Stimulated activated CD8-positive, alpha-beta memory T cell treated with anti-CD3 and anti-CD28 coated beads, Interleukin-4, amount 100 ng/mL, for 1 hour (primary cell): ENCODE measurements around the gene TMEM212.
"Not testable (repeated sequence)": the region's sequence is repeated elsewhere in the genome, so short reads cannot be mapped to it uniquely, and the experiment has no call there.

Experiments used
- DNase-seq, 2 donors: peaks; one replicate each; pipeline ENCODE4 v3.0.0-alpha.2; 2020; ENCODE audit warnings: low read depth in 2 of 2, low spot score in 1 of 2

The TMEM212 gene

DNA sequence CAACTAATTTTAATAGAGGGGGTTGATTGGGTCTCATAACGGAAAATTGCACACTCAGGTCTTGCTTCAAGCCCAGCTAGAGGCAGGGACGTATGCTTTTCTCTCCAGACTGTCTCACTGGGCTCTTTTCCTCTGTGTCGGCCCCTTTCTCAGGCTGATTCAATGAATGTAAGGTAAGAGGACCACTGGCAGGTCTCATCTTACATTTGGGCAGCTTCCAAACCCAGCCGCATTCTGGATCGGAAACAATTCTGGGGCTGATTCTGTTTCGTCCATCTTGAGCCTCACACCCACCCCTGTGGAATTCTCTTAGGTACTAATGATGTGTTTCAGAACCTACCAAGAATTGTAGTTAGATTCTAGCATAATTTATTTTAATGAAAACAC is 40.7 kb downstream of the TMEM212 start:
- DNase-seq = no peak

DNA sequence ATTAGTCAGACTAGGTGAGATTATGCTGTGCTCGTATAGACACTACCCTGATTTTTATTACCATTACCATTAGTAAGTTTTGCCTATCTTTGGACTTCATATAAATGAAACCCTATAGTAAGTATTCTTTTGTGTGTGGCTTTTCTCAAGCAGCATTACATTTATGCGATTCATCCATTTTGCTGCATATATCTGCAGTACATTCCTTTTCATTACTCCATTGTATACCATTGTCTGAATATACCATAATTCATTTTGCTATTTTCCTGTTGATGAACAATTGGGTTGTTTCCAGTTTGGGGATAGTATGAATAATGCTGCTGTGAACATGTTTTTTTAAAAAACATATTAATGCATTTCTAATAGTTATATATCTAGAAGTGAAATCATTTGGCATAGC is 45.3 kb downstream of the TMEM212 start:
- DNase-seq = no peak

DNA sequence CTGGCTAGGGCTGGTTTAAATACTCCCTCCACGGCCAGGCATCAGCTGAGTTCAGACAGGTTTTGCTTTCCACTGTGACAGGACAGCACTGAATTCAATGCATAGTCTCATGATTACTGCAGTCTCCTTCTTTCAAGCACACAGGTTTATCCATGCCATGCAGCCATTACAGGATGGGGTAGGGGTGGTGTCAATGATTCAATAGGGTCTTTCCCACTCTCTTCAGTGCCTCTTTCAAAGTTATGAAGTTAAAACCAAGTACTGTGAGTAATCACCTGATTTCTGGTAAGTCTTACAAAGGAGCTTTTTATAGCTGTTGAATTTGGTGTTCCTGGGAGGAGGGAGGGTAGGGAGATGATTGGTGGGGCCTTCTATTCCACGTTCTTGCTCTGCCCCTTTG is 47.2 kb downstream of the TMEM212 start:
- DNase-seq = no peak

DNA sequence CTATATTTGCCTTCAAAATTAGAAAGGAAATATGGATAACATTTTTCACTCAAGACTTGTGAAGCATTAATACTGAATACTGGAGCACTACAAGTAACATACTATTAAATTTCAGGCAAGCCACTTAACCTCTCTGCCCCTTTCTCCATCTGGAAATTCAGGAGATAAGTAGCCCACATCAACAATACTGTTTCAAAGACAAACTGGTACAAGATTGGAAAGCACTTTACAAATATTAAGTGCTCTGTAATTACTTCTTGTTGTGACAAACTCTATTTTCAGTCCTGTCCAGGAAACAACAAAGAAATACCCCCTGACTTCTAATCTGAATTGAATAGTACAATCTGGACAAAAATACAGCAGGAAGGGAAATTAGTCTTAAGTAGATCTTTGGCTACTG is 49.3 kb downstream of the TMEM212 start:
- DNase-seq = no peak

DNA sequence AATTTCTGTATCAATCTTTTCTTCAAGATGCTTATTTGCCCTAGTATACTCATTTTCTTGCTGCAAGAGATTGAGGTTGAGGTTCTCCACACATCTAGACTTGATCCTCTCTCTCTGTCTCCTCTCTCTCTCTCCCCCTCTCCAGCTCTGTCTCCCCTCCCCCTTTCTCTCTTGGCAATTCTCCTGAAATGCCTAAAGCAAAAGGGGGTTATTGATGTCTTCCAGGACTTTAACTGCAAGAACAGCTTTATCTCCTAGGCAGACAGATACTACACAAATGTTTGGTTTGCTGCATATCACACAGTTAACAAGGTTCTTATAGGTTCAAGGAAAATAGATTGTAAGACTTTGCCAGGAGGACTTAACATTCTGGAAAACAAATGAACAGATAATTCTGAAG is 52.1 kb downstream of the TMEM212 start:
- no peak for DNase-seq

DNA sequence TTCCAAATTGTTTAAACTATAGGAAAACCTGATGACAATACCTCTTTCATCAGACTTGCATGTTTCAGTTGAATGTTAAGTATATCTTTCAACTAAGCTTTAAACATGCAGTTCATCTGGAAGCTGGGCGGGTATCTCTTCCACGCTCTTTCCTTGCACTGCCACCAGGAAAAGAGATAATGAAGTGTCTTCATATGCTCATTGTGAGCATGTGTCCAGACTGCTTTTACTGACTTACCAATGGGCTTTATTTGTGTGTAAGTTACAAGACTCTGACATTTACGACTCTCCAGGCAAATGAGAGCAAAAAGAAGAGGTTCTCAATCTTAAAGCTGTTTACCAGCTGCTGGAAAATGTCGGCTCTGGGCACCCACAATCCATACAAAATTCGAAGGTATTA is 52.8 kb downstream of the TMEM212 start:
- DNase-seq = no peak

DNA sequence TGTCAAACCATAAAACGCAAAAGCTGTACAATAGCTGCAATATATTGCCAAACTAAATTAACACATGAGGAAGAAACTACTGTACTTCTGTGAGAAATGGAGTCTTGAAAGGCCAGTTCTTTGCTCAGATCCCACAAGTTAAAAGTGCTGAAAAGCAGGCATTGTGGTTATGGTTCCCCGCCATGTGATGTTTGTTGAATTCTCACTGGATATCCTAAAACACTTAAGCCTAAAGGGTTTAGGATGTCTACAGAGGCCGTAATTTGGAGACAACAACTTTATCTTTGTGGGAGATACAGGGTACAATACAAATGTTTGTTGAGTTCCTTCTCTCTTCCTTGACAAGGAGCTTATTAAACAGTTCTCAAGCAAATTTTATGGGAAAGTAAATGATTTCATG is 53.2 kb downstream of the TMEM212 start:
- no peak for DNase-seq

DNA sequence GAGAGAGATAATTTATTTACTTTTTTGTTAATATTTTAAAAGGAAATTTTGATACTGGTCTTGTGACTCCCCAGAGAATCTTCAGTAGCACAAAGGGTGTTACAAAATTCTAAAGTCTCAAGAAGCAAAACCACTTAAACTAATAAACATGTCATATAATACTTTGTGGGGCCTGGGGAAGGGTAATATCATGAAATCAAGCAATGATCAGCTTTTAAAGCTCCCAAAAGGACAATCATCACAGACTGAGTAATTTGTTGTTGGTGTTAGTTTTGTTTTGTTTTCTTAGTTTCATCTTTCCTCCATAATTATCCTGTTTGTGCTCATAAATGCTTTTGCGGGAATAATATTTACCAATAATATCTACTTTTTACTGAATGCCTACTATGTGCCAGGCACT is 55.0 kb downstream of the TMEM212 start:
- no peak for DNase-seq

DNA sequence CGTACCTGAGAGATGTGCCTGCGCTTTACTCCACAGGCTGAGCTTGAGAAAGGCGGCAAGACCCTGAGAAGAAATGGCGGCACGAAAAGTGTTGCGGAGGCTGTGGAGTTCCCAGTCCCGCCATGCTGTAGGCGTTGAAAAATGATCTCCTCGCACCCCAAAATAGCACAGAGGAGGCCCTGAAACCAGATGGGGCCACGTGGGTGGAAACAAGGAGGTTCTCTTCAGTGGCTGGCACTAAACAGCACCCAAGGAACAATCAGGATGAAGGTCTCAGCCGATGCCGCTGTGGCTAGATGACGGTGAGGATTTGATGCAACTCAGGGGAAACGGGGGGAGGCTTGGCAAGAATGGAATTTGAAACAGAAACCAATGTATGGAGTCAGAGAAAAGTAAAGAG is 57.3 kb downstream of the TMEM212 start:
- DNase-seq = no peak

DNA sequence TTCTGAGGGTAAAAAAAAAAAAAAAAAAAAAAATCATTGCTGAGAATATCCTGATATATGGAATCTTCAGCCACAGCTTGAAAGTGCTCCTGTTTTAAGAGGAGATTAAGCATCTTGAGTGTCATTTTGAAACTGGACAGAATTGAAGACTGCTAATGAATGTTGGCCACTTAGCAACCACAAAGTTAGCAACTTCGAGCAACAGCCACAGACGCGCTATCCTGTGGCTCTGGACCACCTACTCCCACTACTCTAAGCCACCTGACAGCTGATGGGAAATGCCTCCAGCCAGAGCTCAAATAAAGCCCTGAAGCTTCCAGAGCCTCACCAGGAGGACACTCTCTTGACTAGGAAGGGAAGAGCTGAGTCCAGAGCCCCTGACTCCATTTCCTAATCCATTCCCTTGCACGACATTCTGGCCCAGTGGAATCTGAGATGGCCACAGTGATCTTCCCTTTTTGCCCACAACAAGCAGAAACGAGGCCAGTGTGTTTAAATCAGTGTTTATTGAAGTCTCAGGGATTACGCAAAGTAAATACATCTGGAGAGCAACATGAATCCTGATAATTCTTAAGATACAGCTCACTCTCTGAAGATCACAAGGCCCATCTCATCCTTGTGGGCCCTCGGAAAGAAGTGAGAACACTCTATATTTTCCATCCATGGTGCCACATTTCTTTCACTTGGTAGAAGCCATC is 58.6 kb downstream of the TMEM212 start:
- DNase-seq = no peak

DNA sequence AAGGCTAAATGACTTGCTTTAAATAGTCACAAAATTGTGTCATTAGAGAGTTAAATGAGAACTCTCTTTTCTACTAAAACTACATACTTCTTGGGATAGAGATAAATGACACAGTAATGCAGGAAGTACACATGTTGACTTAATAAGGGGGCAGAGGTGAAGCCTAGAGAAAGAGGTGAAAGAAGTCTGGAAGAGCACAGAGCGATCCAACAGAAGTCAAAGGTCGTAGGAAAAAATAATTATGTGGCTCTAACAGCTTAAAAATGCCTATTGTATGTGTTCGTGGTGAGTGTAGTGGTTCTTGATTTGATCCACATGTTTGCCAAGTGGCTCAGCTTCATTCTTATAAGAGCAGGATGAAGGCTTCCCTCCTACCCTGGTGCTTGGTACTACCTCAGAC is 61.7 kb downstream of the TMEM212 start:
- DNase-seq = no peak

DNA sequence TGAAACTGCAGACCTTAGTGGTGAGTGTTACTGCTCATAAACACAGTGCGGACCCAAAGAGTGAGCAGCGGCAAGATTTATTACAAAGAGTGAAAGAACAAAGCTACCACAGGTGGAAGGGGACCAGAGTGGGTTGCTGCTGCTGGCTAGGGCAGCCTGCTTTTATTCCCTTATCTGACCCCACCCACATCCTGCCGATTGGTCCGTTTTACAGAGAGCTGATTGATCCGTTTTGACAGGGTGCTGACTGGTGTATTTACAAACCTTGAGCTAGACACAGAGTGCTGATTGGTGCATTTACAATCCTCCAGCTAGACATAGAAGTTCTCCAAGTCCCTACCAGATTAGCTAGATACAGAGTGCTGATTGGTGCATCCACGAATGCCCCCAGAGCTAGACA is 63.4 kb downstream of the TMEM212 start:
- not testable (repeated sequence) for DNase-seq

DNA sequence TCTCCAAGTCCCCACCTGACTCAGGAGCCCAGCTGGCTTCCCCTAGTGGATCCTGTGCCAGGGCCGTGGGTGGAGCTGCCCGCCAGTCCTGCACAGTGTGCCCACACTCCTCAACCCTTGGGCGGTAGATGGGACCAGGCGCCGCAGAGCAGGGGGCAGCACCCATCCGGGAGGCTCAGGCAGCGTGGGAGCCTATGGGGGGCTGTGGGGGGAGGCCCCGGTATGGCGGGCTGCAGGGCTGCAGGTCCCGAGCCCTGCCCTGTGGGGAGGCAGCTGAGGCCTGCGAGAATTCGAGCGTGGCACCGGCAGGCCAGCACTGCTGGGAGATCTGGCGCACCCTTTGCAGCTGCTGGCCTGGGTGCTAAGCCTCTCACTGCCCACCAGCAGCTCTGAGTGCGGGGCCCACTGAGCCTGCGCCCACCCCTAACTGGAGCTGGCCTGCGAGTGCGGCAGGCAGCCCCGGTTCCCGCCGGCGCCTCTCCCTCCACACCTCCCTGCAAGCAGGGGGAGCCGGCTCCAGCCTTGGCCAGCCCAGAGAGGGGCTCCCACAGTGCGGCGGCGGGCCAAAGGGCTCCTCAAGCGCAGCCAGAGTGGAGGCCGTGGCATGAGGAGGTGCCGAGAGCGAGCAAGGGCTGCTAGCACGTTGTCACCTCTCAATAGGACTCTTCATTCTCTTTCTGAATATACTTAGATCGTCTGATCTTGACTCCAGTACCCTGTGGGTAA is 64.0 kb downstream of the TMEM212 start:
- no peak for DNase-seq

DNA sequence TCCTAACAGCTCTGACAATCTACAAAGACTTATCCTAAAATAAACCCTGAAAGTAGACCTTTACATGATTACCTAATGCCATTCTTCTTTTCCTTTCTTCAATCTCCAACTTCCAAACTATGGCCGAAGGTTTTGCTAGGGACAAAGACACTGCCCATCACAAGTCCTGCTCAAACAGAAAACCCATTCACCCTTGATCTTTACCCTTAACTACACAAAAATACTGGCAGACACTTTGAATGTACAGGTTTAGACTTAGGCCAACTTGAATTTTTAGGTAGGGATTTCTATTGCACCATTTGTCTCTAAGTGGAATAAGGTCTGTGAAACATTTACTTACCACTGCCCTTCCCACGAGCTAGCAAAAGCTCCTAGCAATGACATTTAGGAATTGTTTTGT is 64.6 kb downstream of the TMEM212 start:
- DNase-seq = no peak

DNA sequence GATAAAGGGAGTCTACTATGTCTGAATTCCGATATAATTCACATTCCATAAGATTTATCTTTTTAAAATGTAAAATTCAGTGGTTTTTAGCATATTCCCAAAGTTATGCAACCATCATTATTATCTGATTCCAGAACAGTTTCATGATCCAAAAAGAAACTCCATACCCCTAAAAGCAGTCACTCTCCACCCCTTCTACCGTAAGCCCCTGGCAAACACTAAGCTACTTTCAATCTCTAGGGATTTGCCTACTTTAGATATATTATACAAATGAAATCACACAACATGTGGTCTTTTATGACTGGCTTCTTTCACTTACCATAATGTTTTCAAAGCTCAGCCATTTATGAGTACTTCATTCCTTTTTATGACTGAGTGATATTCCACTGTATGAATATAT is 65.6 kb downstream of the TMEM212 start:
- no peak for DNase-seq
